Erythroblast (primary cell): ENCODE data around the gene RASSF1.

Source experiments
- GATA1 ChIP-seq: IDR thresholded peaks from 2 replicates; pipeline ENCODE4 v1.6.1; 2011; ENCODE audit warnings: low read depth, mild to moderate bottlenecking, control low read depth, low read length, moderate library complexity
- POLR2A ChIP-seq: IDR thresholded peaks from 2 replicates; pipeline ENCODE4 v1.6.1; 2011; ENCODE audit warnings: mild to moderate bottlenecking, low read length

DNA sequence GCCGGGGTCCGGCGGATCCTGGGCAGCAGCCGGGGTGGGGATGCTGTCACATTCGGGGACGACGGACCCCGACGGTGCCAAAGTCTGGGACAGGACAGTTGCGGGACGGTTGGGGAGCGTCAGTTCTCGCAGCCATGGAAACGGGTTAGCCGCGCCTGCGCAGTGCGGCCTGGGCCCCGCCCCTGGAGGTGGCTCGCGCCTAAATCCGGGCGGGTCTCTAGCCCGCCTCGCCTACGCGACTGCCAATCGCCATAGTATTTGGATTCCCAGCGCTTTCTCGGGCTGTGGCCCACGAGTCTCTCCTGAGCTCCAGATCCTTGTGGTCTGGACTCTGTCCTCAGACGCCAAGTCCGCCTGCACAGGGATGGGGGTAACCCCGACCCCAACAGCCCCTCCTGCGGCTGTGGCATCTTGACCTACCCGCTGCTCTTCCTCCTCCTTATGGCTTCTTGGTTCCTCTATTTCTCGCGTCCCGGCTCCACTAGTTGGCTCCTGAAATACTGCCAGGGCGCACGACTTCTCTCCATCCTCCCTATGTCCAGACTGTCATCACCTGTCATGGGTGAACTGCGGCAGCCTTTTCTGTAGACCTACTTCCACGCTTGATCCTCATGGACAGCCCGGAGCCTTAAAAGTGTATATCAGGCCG, 5.1 kb upstream of the RASSF1 start, which contains the start of gene ZMYND10:
- TF ChIP-seq POLR2A, result no peak
- TF ChIP-seq GATA1, result no peak
